RWPE1 (cell line): ENCODE data around the gene GNAQ.

Experiments
- CTCF ChIA-PET: fragments of 350-600 bp; sonication (Branson Sonifier 250); formaldehyde crosslinking; extraction: SDS; loops from one replicate; lab custom pipeline; 2021; lab: Yijun Ruan, JAX
- POLR2A ChIA-PET: fragments of 400-600 bp; formaldehyde crosslinking; extraction: SDS; loops from one replicate; lab custom pipeline; 2020; ENCODE audit warnings: antibody characterized with exemption; ENCODE audit not compliant: low non-redundant PET; lab: Yijun Ruan, JAX
- DNase-seq: peaks from one replicate; pipeline ENCODE4 v3.0.0; 2012; ENCODE audit warnings: low spot score
- H3K27ac ChIP-seq: fragments of 450-650 bp; 2 replicates; pipeline ENCODE4 v1.5.1; 2017
- CTCF ChIP-seq: fragments of 450-650 bp; conservative IDR thresholded peaks from 2 replicates; pipeline ENCODE4 v1.5.1; 2017; ENCODE audit warnings: low read depth, mild to moderate bottlenecking

Gene GNAQ

GRCh38 chr9:77956555-77956954 is 75.1 kb downstream of the GNAQ start:
- no peak for DNase-seq
- H3K27ac ChIP-seq, result no peak overlapping the region
- POLR2A ChIA-PET, result no interaction called here
- CTCF ChIA-PET, result no interaction called here
- no peak for TF ChIP-seq CTCF

- TF ChIP-seq CTCF, result no peak
- DNase-seq, result no peak
- POLR2A ChIA-PET, result no interaction called here
- CTCF ChIA-PET, result interaction anchor here (0.6 kb wide), 1 partner anchor 132 kb away, joined by 5 read pairs; no protein-coding TSS in a partner anchor
- H3K27ac ChIP-seq, result no peak overlapping the region
Measured at GRCh38 chr9:77954666-77955015, 77.0 kb downstream of the GNAQ start.

- no peak for DNase-seq
Measured at GRCh38 chr9:77954013-77954665, 77.5 kb downstream of the GNAQ start.

GRCh38 chr9:77953590-77953989 is 78.0 kb downstream of the GNAQ start:
- no peak for DNase-seq
- H3K27ac ChIP-seq, result no peak overlapping the region; the same call in 1 of the 2 replicates
- no peak for TF ChIP-seq CTCF
- CTCF ChIA-PET, result no interaction called here
- POLR2A ChIA-PET, result no interaction called here

More at GRCh38 chr9:77954013-77954665, 77.5 kb downstream of the GNAQ start:
- CTCF ChIA-PET, result interaction anchor here (0.6 kb wide), 1 partner anchor 132 kb away, joined by 5 read pairs; no protein-coding TSS in a partner anchor
- H3K27ac ChIP-seq, result no peak overlapping the region
- POLR2A ChIA-PET, result no interaction called here
- TF ChIP-seq CTCF, result no peak

- DNase-seq, result peak; percentile 74
- ChIA-PET POLR2A (interaction anchor here (0.7 kb wide), 1 partner anchor 119 kb away, joined by 3 read pairs; no protein-coding TSS in a partner anchor), CTCF (no interaction called here)
- peak overlapping the region; percentile 46; the same call in 1 of the 2 replicates for H3K27ac ChIP-seq
- TF ChIP-seq CTCF, result no peak
Measured at GRCh38 chr9:77952635-77953328, 78.8 kb downstream of the GNAQ start.

- no peak for TF ChIP-seq CTCF
- CTCF ChIA-PET, result interaction anchor here (0.9 kb wide), 1 partner anchor 84 kb away, joined by 3 read pairs; no protein-coding TSS in a partner anchor
- no peak overlapping the region for H3K27ac ChIP-seq
- POLR2A ChIA-PET, result no interaction called here
- no peak for DNase-seq
Measured at GRCh38 chr9:77951369-77951768, 80.2 kb downstream of the GNAQ start.
